ENCODE data around the gene APOC3.

Gene APOC3

GRCh38 chr11:116788975-116789374, 40.7 kb upstream of the APOC3 start:
- DNase-seq (ENCODE audit: low spot score): peak; percentile 26
- no peak for TF ChIP-seq CTCF (IDR thresholded peaks at IDR 0.05; ENCODE audit: extremely low read depth, missing control alignments)

GRCh38 chr11:116790167-116791001, 39.3 kb upstream of the APOC3 start:
- no peak for TF ChIP-seq CTCF (IDR thresholded peaks at IDR 0.05; ENCODE audit: extremely low read depth, missing control alignments)
- no peak for DNase-seq (ENCODE audit: low spot score)

GRCh38 chr11:116791002-116791812, 38.5 kb upstream of the APOC3 start:
- DNase-seq (ENCODE audit: low spot score): peak; percentile 90
- peak; percentile 75 for TF ChIP-seq CTCF (IDR thresholded peaks at IDR 0.05; ENCODE audit: extremely low read depth, missing control alignments)

- no peak for DNase-seq (ENCODE audit: low spot score)
- TF ChIP-seq CTCF (IDR thresholded peaks at IDR 0.05; ENCODE audit: extremely low read depth, missing control alignments): no peak
Observed at GRCh38 chr11:116791813-116792143, 37.9 kb upstream of the APOC3 start, which contains the start of gene APOA5. Gene APOA5 (minus strand): TSS chr11:116791879. CDS start chr11:116791860, 19 bp downstream.

GRCh38 chr11:116792144-116792868, 37.4 kb upstream of the APOC3 start:
- no peak for TF ChIP-seq CTCF (IDR thresholded peaks at IDR 0.05; ENCODE audit: extremely low read depth, missing control alignments)
- DNase-seq (ENCODE audit: low spot score): no peak

GRCh38 chr11:116792869-116793771, 36.6 kb upstream of the APOC3 start:
- no peak for DNase-seq (ENCODE audit: low spot score)
- TF ChIP-seq CTCF (IDR thresholded peaks at IDR 0.05; ENCODE audit: extremely low read depth, missing control alignments): no peak
